GM12878 (cell line): ENCODE measurements around the gene KCTD19. TPM values are rescaled to one million over a fixed set of nuclear protein-coding genes. Genes with fewer than 3 reads are reported as not detected.
A peak's percentile ranks its signal among the peaks of the same experiment; 100 is the strongest.

ENCODE experiments used
- BCL11A ChIP-seq: IDR thresholded peaks from 2 replicates; pipeline ENCODE4 v1.6.1; 2011; ENCODE audit warnings: low read depth, low read length
- BHLHE40 ChIP-seq, 2 experiments: fragments of 450-650 bp in 1 of 2; IDR thresholded peaks; 2 replicates each; pipeline ENCODE4 v1.6.1; 2011 to 2017; ENCODE audit warnings: low read depth in 2 of 2, borderline replicate concordance in 1 of 2, improper control_type of control experiment in 1 of 2, low read length in 1 of 2, mild to moderate bottlenecking in 1 of 2
- CREM ChIP-seq: IDR thresholded peaks from 2 replicates; pipeline ENCODE4 v1.6.1; 2014; ENCODE audit warnings: antibody characterized with exemption, low read depth
- E2F4 ChIP-seq: IDR thresholded peaks from 2 replicates; pipeline ENCODE4 v1.6.1; 2012; ENCODE audit warnings: low read depth, low read length, improper control_type of control experiment
- EGR1 ChIP-seq, 2 experiments: IDR thresholded peaks; 1 replicate in 1 of 2; 2 replicates in 1 of 2; pipeline ENCODE4 v1.6.1; 2011 to 2012; ENCODE audit warnings: low read depth in 2 of 2, low read length in 2 of 2, borderline replicate concordance in 1 of 2, mild to moderate bottlenecking in 1 of 2, moderate library complexity in 1 of 2
- FOXK2 ChIP-seq: fragments of 450-650 bp; IDR thresholded peaks from 2 replicates; pipeline ENCODE4 v1.6.1; 2017; ENCODE audit warnings: mild to moderate bottlenecking, moderate library complexity
- FOXM1 ChIP-seq: IDR thresholded peaks from 2 replicates; pipeline ENCODE4 v1.6.1; 2012; ENCODE audit warnings: low read depth, mild to moderate bottlenecking, inconsistent platforms, low read length, moderate library complexity
- HCFC1 ChIP-seq: fragments of 150-350 bp; IDR thresholded peaks from 2 replicates; pipeline ENCODE4 v1.6.1; 2014; ENCODE audit warnings: low read length
- IKZF1 ChIP-seq: fragments of 450-650 bp; conservative IDR thresholded peaks from 2 replicates; pipeline ENCODE4 v1.6.1; 2017; ENCODE audit warnings: antibody characterized with exemption, mild to moderate bottlenecking
- IKZF2 ChIP-seq, 2 experiments: fragments of 450-650 bp; IDR thresholded peaks; 2 replicates each; pipeline ENCODE4 v1.6.1; 2017; ENCODE audit warnings: mild to moderate bottlenecking in 2 of 2, moderate library complexity in 2 of 2
- JUNB ChIP-seq: IDR thresholded peaks from 2 replicates; pipeline ENCODE4 v1.6.1; 2016; ENCODE audit warnings: antibody characterized with exemption, mild to moderate bottlenecking
- JUND ChIP-seq: IDR thresholded peaks from 2 replicates; pipeline ENCODE4 v1.6.1; 2012; ENCODE audit warnings: low read depth, mild to moderate bottlenecking, low read length, improper control_type of control experiment, moderate library complexity
- MAX ChIP-seq: IDR thresholded peaks from 2 replicates; pipeline ENCODE4 v1.6.1; 2012; ENCODE audit warnings: low read depth, low read length, improper control_type of control experiment
- POLR2AphosphoS5 ChIP-seq: IDR thresholded peaks from 2 replicates; pipeline ENCODE4 v1.6.1; 2011; ENCODE audit warnings: mild to moderate bottlenecking, low read length, inconsistent platforms
- POU2F2 ChIP-seq: IDR thresholded peaks from 3 replicates; pipeline ENCODE4 v1.6.1; 2011; ENCODE audit warnings: low read depth, mild to moderate bottlenecking, low read length, borderline replicate concordance
- RAD51 ChIP-seq: fragments of 450-650 bp; IDR thresholded peaks from 2 replicates; pipeline ENCODE4 v1.6.1; 2016; ENCODE audit warnings: moderate library complexity, mild to moderate bottlenecking, inconsistent platforms
- RELA ChIP-seq: fragments of 450-650 bp; IDR thresholded peaks from 2 replicates; pipeline ENCODE4 v1.8.0; 2014; ENCODE audit warnings: borderline replicate concordance; ENCODE audit not compliant: partially characterized antibody
- RELB ChIP-seq: fragments of 450-650 bp; IDR thresholded peaks from 2 replicates; pipeline ENCODE4 v1.6.1; 2017; ENCODE audit warnings: low read depth, mild to moderate bottlenecking, moderate library complexity
- SMAD1 ChIP-seq: fragments of 450-650 bp; IDR thresholded peaks from 2 replicates; pipeline ENCODE4 v1.6.1; 2018; ENCODE audit warnings: mild to moderate bottlenecking, low read depth; ENCODE audit not compliant: partially characterized antibody
- SUPT20H ChIP-seq: IDR thresholded peaks from 2 replicates; pipeline ENCODE4 v1.6.1; 2011; ENCODE audit warnings: low read depth, mild to moderate bottlenecking, low read length, moderate library complexity, borderline replicate concordance; ENCODE audit not compliant: control insufficient read depth
- TCF12 ChIP-seq: IDR thresholded peaks from 2 replicates; pipeline ENCODE4 v1.6.1; 2011; ENCODE audit warnings: low read depth, mild to moderate bottlenecking, low read length
- YBX1 ChIP-seq: fragments of 450-650 bp; IDR thresholded peaks from 2 replicates; pipeline ENCODE4 v1.6.1; 2016; ENCODE audit warnings: antibody characterized with exemption
- ZNF24 ChIP-seq: fragments of 450-650 bp; IDR thresholded peaks from 2 replicates; pipeline ENCODE4 v1.6.1; 2017; ENCODE audit warnings: antibody characterized with exemption, mild to moderate bottlenecking
- ZNF687 ChIP-seq: fragments of 450-650 bp; IDR thresholded peaks from 2 replicates; pipeline ENCODE4 v1.6.1; 2017; ENCODE audit warnings: mild to moderate bottlenecking, moderate library complexity
- polyA plus RNA-seq, 11 experiments: library from polyadenylated mRNA; depleted of rRNA in 4 of 11; unstranded in 6 of 11; stranded (reverse) in 5 of 11; fragments of >200 nt; fragmentation: Nextera tagmentation in 4 of 11; fragmentation: Illumina TruSeq in 1 of 11; extraction: Ambion mirVana in 4 of 11; extraction: Trizol in 1 of 11; gene quantifications; 1 replicate in 1 of 11; 2 replicates in 10 of 11; pipeline versions ENCODE4 v1.2.1 to v1.2.3, GENCODE V29; 2011 to 2016; ENCODE audit warnings: inconsistent platforms in 2 of 11, missing spikeins in 2 of 11, low read depth in 1 of 11
- total RNA-seq, 4 experiments: library from RNA; depleted of rRNA in 3 of 4; stranded (reverse); fragments of >200 nt in 3 of 4; fragmentation: Illumina TruSeq in 1 of 4; extraction: Trizol in 1 of 4; gene quantifications; 2 replicates each; pipeline versions ENCODE4 v1.2.1 to v1.2.3, GENCODE V29; 2013 to 2021

KCTD19 gene
- total and polyA plus RNA-seq, 10 of the 15 experiments (the other 5 are each of a cell fraction or from before 2014, with no cell fraction given): 1.6 to 8.9 (median 3.9) TPM

GRCh38 chr16:67244387-67245185 lies 82.0 kb downstream of the KCTD19 start (continued):
- peak; percentile 5; the same call in 1 of the 2 replicates for TF ChIP-seq CREM
- no peak for TF ChIP-seq FOXK2
- 0 out of 2 replicates have a peak, but pooled peaks have one; percentile 16 for TF ChIP-seq ZNF687
- no peak for TF ChIP-seq SUPT20H
- peak; percentile 10; the same call in 1 of the 3 replicates for TF ChIP-seq POU2F2
- peak; percentile 40 to 42; a peak in 2 of 4 replicates for TF ChIP-seq IKZF2 (IDR thresholded peaks at IDR 0.05)
- TF ChIP-seq BCL11A: peak; percentile 44; the same call in 1 of the 2 replicates
- TF ChIP-seq JUNB: peak; percentile 69; the same call in 1 of the 2 replicates
- no peak for TF ChIP-seq E2F4
- TF ChIP-seq HCFC1: no peak
- TF ChIP-seq EGR1 (IDR thresholded peaks at IDR 0.05; ENCODE audit: borderline replicate concordance in 1 of 2, low read depth in 2 of 2, low read length in 2 of 2): peak in 1 of 2 experiments; percentile 79; a peak in 2 of 3 replicates
- TF ChIP-seq BHLHE40 (IDR thresholded peaks at IDR 0.05; ENCODE audit: borderline replicate concordance in 1 of 2, low read depth in 2 of 2, low read length in 1 of 2): peak; percentile 17 to 43; a peak in 1 of 4 replicates
- no peak for TF ChIP-seq TCF12
- 0 out of 2 replicates have a peak, but pooled peaks have one; percentile 15 for TF ChIP-seq MAX
- peak; percentile 10 for TF ChIP-seq RELA
- no peak for TF ChIP-seq SMAD1
- TF ChIP-seq RAD51: no peak
- no peak for TF ChIP-seq ZNF24
- TF ChIP-seq JUND: peak; percentile 76
- TF ChIP-seq YBX1: no peak
- peak; percentile 72 for TF ChIP-seq POLR2AphosphoS5
- TF ChIP-seq IKZF1: peak; percentile 50; the same call in 1 of the 2 replicates
- TF ChIP-seq RELB: peak; percentile 20; the same call in 1 of the 2 replicates
- TF ChIP-seq FOXM1: no peak
